HG02938 (cell line): ENCODE results near the gene CECR2.
"Not testable (repeated sequence)": the region's sequence is repeated elsewhere in the genome, so short reads cannot be mapped to it uniquely, and the experiment has no call there.

Source experiments
- ATAC-seq: cut with Tn5 transposase; IDR thresholded peaks from one replicate; pipeline ENCODE4 v1.9.1; 2021; ENCODE audit warnings: mild to moderate bottlenecking, moderate library complexity; ENCODE audit not compliant: unreplicated experiment

CECR2 gene

DNA sequence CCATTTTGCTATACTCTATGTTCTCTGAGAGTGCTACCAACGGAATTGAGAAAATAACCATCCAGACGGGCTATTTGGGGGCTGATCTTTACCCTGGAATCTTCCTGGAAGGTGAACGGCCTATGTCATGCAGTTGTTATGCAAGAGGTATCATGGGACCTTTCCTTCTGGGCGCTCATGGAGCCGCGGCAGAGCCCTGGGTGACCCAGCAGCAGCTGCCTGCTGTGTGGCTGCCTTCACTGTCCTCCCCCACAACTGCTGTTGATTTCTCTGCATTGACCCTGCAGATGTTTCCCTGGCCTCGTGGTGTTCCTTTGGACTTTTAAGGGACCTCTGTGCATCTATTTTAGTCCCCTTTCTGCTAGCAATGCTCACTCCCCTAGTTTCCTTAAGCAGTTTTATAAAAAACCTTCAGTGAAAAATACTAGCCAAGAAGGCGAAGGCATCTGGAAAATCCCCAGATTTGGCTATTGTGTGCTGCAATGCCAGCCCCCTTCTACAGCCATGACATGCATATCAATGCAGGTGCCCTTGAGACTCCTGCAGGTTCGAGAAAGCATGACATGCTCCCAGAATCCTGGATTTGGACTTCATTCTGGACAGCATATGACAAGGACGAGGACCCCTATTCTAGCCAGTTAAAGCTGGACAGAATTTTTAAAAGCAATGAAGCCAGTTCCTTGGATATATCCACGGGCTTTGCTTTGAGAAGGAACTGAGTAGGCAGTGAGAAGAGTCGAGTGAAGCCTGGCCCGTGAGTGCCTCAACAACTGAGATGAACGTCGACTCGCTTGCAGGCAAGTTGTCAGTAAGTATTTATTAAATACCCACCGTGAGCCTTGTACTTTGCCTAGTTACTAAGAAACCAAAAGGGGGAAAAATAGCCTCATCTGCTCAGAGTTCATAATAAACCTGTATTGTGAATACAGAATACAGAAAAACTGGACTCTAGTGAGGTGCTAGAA, 193.9 kb downstream of the CECR2 start, which contains the start of gene SLC25A18:
SLC25A18 (plus strand) TSS at position 593 of the 965 bp plus-strand sequence. CDS start 16,447 bp downstream, outside the sequence.
- ATAC-seq = no peak

DNA sequence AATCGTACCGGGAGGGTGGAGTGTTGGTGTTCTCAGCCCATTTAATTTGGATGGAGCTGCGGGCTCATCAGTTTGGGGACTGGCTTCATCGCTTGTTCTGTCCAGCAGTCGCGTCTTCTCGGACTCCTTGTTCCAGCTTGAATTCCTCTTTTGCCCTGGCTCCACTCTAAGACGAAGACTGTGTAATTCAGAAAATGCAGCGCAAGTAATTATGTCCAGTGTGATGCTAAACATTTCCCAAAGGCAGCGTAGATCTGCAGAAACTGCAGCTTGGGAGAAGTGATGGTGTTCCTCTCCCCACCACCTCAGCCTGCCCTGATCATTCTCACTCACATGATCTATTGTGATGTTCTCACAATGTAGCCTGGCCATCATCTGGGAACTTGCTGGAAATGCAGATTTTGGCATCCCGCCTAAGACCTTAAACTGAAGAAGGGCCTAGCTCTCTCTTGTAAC, 194.7 kb downstream of the CECR2 start:
- ATAC-seq = no peak

DNA sequence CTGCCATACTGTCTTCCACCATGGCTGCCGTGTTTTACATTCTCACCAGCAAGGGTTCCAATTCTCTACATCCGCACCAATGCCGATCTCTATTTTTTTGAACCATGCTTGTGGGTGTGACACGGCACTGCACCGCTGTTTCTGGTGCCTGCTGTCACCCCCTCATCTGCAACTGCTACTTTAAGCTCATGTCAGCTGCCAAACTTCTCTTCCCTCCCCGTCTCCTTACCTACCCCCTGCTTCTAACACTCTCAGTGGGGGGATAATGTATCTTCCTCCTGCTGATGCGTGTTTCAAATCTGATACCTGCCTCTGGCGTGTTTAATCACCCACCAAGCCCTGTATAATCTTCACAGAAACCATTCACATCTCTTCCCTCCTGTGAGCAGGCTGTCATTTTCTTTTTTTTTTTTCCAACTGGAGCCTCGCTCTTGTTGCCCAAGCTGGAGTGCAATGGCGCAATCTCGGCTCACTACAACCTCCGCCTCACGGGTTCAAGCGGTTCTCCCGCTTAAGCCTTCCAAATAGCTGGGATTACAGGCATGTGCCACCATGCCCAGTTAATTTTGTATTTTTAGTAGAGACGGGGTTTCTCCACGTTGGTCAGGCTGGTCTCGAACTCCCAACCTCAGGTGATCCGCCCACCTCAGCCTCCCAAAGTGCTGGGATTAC, 196.9 kb downstream of the CECR2 start:
- ATAC-seq = not testable (repeated sequence)

DNA sequence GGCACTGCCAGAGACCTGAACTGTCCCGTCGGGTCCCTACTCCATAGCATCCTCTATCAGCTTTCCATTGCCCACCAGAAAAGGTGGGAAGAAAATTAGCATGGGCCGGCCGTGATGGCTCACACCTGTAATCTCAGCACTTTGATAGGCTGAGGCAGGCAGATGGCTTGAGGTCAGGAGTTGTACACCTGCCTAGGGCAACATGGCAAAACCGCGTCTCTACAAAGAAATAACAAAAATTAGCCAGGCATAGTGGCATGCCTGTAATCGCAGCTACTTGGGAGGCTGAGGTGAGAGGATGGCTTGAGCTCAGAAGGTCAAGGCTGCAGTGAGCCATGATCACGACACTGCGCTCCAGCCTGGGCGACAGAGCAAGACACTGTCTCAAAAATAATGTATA, 197.5 kb downstream of the CECR2 start:
- no peak for ATAC-seq

DNA sequence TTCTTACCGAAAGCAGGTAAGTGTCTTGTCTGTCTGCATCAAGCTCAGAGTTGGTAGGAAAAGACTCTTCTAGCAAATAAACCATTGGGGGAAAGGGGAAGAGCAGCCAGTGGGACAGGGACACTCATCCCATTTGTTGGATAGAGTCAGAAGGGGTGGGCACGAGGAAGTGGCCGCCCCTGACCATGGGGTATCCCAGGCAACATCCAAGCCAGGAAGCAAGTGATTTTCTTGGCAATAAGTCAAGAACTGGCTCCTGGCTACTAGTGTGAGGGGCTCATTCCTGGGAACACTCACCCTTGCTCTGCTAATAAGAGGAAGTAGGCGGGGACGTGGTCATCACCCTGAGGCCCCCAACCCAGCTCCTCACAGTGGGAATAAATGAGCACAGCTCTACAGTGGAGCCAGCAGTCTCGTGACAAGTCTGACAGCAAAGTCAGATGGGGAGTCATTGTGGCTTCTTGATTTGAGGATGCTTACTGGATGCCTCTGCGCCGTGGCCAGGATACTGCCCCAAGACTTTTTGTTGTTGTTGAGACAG, 200.8 kb downstream of the CECR2 start:
- ATAC-seq = no peak

DNA sequence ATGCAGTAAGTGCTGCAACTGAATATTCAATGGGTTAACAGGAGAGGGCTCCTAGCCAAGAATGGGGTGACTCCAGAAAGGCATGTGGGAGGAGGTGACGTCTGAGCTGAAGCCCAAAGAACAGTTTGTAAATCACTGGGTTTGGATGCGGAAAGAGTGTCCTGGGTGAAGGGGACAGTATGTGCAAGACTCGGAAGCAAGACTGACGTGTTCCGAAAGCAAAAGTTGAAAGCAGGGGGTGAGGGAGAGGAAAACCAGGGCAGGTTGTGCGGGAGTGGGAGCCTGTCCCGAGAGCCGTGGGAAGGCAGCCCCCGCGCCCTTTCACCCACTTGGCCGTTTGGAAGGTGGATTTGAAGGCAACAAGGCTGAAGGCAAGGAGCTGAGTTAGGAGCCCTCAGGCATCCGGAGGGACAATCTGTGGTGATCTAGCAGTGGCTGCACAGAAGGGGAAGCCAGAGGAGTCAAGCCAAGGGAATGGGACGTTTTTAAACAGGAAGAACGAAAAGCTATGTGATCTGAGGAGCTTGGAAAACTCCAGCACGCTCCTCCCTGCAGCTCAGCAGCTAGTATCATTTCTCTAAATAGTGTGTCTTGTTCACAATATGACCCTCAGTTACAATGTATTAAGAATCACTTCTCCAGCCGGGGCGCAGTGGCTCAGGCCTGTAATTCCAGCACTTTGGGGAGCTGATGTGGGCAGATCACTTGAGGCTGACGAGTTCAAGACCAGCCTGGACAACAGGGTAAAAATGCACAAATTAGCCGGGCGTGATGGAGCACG, 201.8 kb downstream of the CECR2 start:
- ATAC-seq = no peak

DNA sequence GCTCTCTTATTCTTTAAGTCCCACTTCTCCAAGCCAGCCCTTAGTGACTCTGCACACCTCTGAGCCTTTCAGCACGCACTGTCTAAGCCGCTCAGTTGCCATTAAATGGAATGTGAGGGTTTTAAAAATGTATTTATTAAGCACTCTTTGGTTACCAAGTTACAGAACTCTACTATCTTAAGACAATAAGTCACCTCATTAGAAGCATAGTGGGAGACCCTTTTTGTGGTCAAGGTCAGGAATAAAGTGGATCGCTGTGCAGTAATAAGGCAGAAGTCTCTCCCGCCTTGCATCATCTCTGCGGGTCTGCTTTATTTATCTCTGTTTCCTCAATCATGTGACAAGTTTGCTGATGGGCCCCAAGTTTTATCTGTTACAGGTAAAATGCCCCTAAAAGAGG, 205.9 kb downstream of the CECR2 start:
- ATAC-seq = no peak

DNA sequence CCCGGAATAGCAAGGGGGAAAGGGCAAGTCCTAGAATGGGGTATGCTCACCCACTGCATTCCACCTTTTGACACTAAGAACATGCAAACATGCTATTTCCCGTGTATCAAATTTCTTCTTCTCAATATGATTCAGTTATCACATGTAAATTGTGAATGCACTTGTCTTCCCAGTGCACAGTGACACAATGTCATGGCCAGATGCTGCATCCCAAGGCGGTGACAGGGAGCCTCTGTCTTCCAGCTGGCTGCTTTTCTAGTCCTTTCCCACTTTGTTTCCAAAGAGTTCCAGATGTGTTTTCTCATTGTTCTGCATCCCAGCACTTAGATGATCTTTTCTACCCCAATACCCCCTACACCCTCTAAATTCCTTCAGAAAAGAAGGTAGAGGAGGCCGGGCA, 206.4 kb downstream of the CECR2 start:
- ATAC-seq = no peak

DNA sequence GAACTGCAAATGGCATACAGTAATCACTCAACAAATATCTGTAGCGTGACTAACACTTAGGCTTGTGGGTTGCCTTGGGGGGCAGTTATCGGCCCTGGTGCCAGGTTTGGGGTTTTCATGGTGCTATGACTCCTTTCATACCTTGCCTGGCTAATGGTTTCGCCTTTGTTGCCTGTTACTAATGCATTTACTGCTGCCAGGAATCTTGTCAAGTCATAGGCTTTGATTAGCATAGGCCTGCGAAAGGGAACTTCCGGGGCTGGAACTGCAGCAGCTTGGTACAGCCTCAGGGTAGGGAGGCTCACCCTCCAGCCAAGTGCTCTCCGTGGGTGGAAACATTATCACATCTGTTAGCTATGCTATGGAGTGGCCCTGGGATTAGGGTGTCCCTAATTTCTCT, 207.2 kb downstream of the CECR2 start:
- no peak for ATAC-seq

DNA sequence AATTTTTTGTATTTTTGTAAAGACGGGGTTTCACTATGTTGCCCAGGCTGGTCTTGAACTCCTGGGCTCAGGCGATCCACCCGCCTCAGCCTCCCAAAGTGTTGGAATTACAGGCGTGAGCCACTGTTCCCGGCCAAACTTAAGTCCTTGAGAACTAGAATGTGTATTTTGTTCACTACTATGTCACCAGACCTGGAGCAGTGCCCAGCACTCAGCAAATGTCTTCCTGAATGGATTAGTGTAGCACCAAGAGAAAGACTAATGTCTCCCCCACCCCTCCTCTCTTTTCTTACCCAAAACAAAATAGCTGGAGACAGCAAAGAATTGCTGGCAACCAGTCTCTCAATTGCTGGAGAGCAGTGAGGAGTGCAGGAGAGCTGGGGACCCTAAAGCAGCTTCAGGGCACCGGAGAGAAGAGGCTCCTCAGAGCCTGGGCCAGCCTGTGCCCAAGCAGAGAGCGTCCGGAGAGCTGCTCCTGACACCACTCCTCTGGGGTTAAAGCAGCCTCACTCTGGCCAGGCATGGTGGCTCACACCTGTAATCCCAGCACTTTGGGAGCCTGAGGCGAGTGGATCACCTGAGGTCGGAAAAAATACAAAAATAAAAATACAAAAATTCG, 209.0 kb downstream of the CECR2 start:
- ATAC-seq = no peak

DNA sequence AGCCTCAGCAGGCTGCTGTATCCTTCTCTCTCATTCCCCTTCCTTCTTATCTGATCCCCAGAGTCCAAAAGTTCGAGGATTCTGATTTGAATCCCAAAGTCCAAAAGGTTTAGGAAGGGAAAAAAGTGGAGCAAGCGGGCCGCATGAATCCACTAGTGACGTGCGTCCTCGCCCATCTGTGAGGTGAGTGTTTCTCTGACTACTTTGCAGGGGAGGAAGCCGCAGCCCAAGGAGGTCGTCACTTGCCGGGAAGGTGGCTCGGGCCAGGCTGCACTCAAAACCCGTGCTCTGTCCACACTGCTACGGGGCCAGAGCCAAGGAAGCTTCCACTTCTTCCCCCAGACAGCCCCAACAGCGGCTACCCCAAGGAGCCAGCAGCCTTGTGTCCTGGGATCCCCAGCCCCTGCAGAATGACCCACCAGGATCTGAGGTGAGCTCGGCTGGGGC, 210.3 kb downstream of the CECR2 start:
- no peak for ATAC-seq

DNA sequence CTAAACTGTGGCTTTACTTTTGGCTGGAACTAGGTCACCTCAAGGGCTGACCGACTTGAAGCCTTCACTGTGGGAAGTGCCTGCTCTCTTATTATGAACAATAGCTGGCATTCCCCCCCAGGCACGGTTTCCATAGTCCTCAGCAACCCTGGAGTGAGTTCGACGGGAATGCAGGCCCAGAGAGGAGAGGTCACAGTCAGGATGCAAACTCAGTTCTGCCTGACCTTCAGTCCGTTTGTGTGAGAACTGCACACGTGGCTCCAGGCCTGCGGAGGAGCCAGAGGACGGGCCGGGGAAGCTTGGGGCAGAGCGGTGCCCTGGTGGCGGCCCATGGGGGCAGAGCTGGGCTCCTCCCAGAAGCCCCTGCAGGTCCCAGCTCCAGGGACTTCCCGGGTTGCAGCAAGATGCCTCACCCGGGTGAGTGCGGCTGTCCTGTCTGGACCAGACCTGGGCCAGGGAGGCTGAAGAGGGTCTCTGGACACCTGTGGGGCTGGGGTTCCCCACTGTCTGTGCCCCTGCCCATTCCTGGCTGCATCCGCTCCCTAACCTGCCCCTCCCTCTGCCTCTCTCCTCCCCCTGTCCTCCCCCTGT, 211.3 kb downstream of the CECR2 start:
- ATAC-seq = no peak

DNA sequence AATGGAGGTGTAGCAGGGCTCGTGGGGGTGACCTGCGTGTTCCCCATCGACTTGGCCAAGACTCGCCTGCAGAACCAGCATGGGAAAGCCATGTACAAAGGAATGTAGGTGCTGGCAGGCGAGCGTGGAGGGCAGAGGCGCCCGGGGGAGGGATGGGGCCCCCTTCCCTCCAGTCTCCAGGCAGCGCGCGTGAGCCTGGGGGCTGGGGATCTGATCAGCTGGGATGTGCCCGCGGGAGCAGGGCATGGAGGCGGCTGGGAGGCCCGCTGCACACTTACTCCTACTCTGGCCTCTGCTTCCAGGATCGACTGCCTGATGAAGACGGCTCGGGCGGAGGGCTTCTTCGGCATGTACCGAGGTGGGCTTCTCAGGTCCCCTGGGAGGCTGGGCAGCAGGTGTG, 211.8 kb downstream of the CECR2 start:
- no peak for ATAC-seq

DNA sequence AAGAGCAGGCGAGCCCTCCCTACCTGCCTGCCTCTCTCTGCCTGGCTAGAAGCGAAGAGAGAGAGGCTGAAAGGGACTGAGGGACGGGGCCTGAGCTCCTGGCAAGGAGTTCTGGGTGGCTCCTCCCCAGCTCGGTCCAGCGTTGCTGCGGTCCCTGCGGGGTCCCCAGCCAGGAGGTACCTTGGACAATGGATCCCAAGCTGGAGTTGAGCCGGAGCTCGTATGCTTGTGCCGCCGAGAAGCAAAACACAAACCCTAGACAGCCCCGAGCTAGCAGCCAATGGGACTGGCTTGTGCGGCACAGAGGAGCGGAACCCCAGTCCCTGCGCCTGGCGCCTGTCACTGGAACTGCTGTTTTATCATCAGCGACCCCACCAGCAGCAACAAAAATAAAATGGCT, 212.4 kb downstream of the CECR2 start:
- ATAC-seq = no peak

DNA sequence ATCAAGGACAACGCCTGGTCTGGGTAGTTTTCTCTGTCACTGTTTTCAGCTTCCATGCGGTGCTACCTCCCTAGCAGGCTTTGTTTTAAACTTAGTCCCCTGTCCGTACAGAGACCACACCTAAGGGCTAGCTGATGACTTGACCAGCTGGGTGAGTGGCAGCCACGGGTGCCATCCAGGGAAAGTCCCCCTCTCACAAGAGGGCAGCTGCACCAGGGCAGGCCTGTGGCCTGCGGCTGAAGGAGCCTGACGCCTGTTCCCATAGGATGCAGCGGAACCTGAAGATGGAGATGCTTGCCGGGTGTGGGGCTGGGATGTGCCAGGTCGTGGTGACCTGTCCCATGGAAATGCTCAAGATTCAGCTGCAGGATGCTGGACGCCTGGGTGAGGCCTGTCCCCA, 213.9 kb downstream of the CECR2 start:
- no peak for ATAC-seq

DNA sequence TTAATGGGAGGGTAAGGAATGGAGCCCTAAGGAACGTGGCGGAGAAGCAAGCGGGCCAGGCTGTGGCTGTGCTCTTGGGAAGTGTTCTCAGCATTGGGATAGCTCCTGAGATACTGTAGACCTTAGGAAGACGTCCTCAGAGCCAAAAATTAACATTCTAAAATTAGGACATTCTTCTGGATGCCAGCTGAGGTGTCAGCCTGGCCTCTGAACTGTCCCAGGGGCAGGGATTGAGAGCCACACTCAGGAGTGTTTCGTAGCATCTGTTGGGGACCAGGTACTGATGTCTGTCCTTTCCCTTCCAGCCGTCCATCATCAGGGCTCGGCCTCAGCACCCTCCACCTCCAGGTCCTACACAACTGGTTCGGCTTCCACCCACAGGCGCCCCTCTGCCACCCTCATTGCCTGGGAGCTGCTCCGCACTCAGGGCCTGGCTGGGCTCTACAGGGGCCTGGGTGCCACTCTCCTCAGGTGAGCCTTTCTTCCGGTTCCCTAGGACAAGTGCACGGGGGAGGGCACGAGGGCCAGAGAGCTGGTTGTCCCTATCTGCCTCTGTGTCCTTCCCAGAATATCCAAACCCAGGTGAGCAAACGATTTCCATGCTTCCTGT, 217.7 kb downstream of the CECR2 start:
- no peak for ATAC-seq

DNA sequence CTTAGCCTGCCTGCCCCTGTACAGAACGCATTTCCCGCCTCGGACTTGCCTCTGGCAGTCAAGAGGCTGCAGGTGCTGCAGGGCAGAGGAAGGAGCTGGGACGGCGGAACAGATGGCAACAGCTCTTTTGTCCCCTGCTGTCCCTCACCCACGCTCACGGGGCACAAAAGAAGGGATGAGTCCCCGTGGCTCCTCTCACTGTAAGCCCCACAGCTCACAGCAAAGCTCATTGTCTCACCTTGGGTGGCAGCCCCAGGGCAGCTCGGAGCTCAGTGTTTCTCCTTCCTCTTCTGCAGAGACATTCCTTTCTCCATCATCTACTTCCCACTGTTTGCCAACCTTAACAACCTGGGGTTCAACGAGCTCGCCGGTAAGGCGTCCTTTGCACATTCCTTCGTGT, 218.4 kb downstream of the CECR2 start:
- ATAC-seq = no peak

DNA sequence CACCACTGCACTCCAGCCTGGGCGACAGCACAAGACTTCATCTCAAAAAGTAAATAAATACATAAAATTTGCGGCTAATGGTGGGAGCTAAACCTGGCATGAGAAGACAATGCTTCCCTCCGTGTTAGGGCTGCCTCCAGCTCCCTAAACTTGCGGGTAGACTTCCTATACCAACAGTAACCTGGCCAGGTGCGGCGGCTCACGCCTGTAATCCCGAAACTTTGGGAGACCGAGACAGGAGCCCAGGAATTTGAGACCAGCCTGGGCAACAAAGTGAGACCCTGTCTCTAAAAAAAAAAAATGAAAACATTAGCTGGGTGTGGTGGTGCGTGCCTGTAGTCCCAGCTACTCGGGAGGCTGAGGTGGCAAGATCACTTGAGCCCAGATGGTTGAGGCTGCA, 219.3 kb downstream of the CECR2 start:
- no peak for ATAC-seq

DNA sequence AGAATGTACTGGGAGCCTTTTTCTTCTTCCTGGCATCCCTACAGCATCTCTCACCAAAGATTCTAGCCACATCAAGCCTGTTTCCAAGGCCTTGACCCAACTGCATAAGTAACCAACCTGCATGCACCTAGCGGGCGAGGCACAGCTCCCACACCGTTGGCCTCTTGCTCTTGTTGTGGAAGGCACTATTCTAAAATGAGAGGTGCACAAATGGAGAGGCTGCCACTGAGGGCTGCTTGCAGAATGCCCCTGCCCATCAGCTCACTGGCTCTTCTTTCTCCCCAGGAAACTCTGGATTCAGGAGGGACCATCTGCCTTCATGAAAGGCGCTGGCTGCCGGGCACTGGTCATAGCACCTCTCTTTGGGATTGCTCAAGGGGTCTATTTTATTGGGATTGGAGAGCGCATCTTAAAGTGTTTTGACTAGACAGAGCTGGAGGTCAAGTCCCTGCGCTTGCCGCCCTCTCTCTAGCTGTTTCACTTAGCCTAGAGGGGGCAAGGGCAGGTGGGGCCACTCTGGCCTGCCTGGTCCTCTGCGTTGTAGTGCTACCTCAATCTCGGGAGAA, 220.6 kb downstream of the CECR2 start:
- no peak for ATAC-seq
